ENCODE data around the gene SUMO1. TPM values are rescaled to one million over a fixed set of nuclear protein-coding genes. Genes with fewer than 3 reads are reported as not detected.

SUMO1 gene
- total RNA-seq, 2 experiments from 2014 or later, result 72.1 to 72.9 TPM

- DNase-seq (no peak), ATAC-seq (ENCODE audit: poor library complexity) (no peak)
- Mint-ChIP-seq H3K4me3 (no peak overlapping the region), H3K27me3 (peaks cover 16% of the 10 kb centered on the region), H3K4me1 (ENCODE audit: low read depth) (no peaks in the 10 kb centered on the region), H3K36me3 (ENCODE audit: low read depth) (no peaks in the 10 kb centered on the region), H3K27ac (no peak overlapping the region), H3K9me3 (no peaks in the 10 kb centered on the region)
- POLR2A ChIA-PET, result no interaction called here
- no peaks in the 10 kb centered on the region for H3K9me3 ChIP-seq (ENCODE audit: control insufficient read depth in 1 of 2, insufficient read depth in 1 of 2, low read length in 2 of 2)
- no peaks in the 10 kb centered on the region for H3K36me3 ChIP-seq (ENCODE audit: insufficient read depth, low read length)
- TF ChIP-seq CTCF (IDR thresholded peaks at IDR 0.05), result no peak
- H3K27me3 ChIP-seq (ENCODE audit: control insufficient read depth in 1 of 2, insufficient read depth in 2 of 2, low read length in 2 of 2), result no peaks in the 10 kb centered on the region
- intact Hi-C loops (cut with DNase I, micrococcal nuclease), result no loop called here
- H3K27ac ChIP-seq (ENCODE audit: low read depth in 1 of 2, low read length in 2 of 2), result no peak overlapping the region
- CTCF ChIA-PET, result no interaction called here
- H3K4me3 ChIP-seq (ENCODE audit: low read length), result no peak overlapping the region
- H3K4me1 ChIP-seq (ENCODE audit: insufficient read depth, low read length), result no peaks in the 10 kb centered on the region
Measured at GRCh38 chr2:202193881-202194353, 44.5 kb downstream of the SUMO1 start.

- DNase-seq (no peak), ATAC-seq (ENCODE audit: poor library complexity) (no peak)
- Histone ChIP-seq H3K4me3 (ENCODE audit: low read length) (no peak overlapping the region), H3K9me3 (ENCODE audit: control insufficient read depth in 1 of 2, insufficient read depth in 1 of 2, low read length in 2 of 2) (no peaks in the 10 kb centered on the region), H3K27me3 (ENCODE audit: control insufficient read depth in 1 of 2, insufficient read depth in 2 of 2, low read length in 2 of 2) (no peaks in the 10 kb centered on the region), H3K36me3 (ENCODE audit: insufficient read depth, low read length) (no peaks in the 10 kb centered on the region), H3K27ac (ENCODE audit: low read depth in 1 of 2, low read length in 2 of 2) (no peak overlapping the region), H3K4me1 (ENCODE audit: insufficient read depth, low read length) (no peaks in the 10 kb centered on the region)
- ChIA-PET CTCF (no interaction called here), POLR2A (no interaction called here)
- Mint-ChIP-seq H3K4me1 (ENCODE audit: low read depth) (no peaks in the 10 kb centered on the region), H3K4me3 (no peak overlapping the region), H3K27me3 (peaks cover 16% of the 10 kb centered on the region), H3K9me3 (no peaks in the 10 kb centered on the region), H3K36me3 (ENCODE audit: low read depth) (no peaks in the 10 kb centered on the region), H3K27ac (no peak overlapping the region)
- no peak for TF ChIP-seq CTCF (IDR thresholded peaks at IDR 0.05)
- intact Hi-C loops (cut with DNase I, micrococcal nuclease), result no loop called here
Measured at GRCh38 chr2:202193305-202193704, 45.1 kb downstream of the SUMO1 start.

GRCh38 chr2:202187570-202187969, 50.8 kb downstream of the SUMO1 start:
- Mint-ChIP-seq H3K9me3 (no peaks in the 10 kb centered on the region), H3K4me1 (ENCODE audit: low read depth) (no peaks in the 10 kb centered on the region), H3K27me3 (peaks cover 14% of the 10 kb centered on the region), H3K27ac (no peak overlapping the region), H3K36me3 (ENCODE audit: low read depth) (no peaks in the 10 kb centered on the region), H3K4me3 (no peak overlapping the region)
- Histone ChIP-seq H3K4me3 (ENCODE audit: low read length) (no peak overlapping the region), H3K9me3 (ENCODE audit: control insufficient read depth in 1 of 2, insufficient read depth in 1 of 2, low read length in 2 of 2) (no peaks in the 10 kb centered on the region), H3K36me3 (ENCODE audit: insufficient read depth, low read length) (no peaks in the 10 kb centered on the region), H3K4me1 (ENCODE audit: insufficient read depth, low read length) (no peaks in the 10 kb centered on the region), H3K27ac (ENCODE audit: low read depth in 1 of 2, low read length in 2 of 2) (no peak overlapping the region), H3K27me3 (ENCODE audit: control insufficient read depth in 1 of 2, insufficient read depth in 2 of 2, low read length in 2 of 2) (peaks cover 3 to 12% of the 10 kb centered on the region in 2 experiments)
- no peak for TF ChIP-seq CTCF (IDR thresholded peaks at IDR 0.05)
- POLR2A ChIA-PET, result no interaction called here
- intact Hi-C loops (cut with DNase I, micrococcal nuclease), result no loop called here
- no peak for ATAC-seq (ENCODE audit: poor library complexity)
- CTCF ChIA-PET, result interaction anchor here (0.9 kb wide), 1 partner anchor 9 kb away, joined by 3 read pairs; no protein-coding TSS in a partner anchor
- no peak for DNase-seq

Data from CD4-positive, alpha-beta T cell (primary cell).